EH (cell line): ENCODE results near the gene TSHZ2.

Experiments
- DNase-seq: peaks from one replicate; pipeline ENCODE4 v3.0.0-alpha.2; 2015; ENCODE audit warnings: low read depth

Gene TSHZ2

GRCh38 chr20:53168491-53168890 is 196.3 kb downstream of the TSHZ2 start:
- DNase-seq, result no peak

- no peak for DNase-seq
Measured at GRCh38 chr20:53170196-53170595, 198.0 kb downstream of the TSHZ2 start.

GRCh38 chr20:53171065-53171464 is 198.9 kb downstream of the TSHZ2 start:
- DNase-seq, result no peak

GRCh38 chr20:53174454-53174853 is 202.3 kb downstream of the TSHZ2 start:
- DNase-seq, result no peak

- DNase-seq, result no peak
Measured at GRCh38 chr20:53175135-53175780, 203.1 kb downstream of the TSHZ2 start.

GRCh38 chr20:53176134-53176533 is 204.0 kb downstream of the TSHZ2 start:
- DNase-seq, result no peak

GRCh38 chr20:53177687-53178086 is 205.5 kb downstream of the TSHZ2 start:
- DNase-seq, result no peak

GRCh38 chr20:53179749-53180148 is 207.6 kb downstream of the TSHZ2 start:
- no peak for DNase-seq

GRCh38 chr20:53180928-53181362 is 208.8 kb downstream of the TSHZ2 start:
- DNase-seq, result no peak

- DNase-seq, result no peak
Measured at GRCh38 chr20:53181866-53182376, 209.8 kb downstream of the TSHZ2 start.

GRCh38 chr20:53183181-53183580 is 211.0 kb downstream of the TSHZ2 start:
- no peak for DNase-seq

- DNase-seq, result no peak
Measured at GRCh38 chr20:53186635-53187034, 214.5 kb downstream of the TSHZ2 start.

- no peak for DNase-seq
Measured at GRCh38 chr20:53187392-53188068, 215.4 kb downstream of the TSHZ2 start.

- DNase-seq, result no peak
Measured at GRCh38 chr20:53190225-53190624, 218.1 kb downstream of the TSHZ2 start.

GRCh38 chr20:53191957-53192356 is 219.8 kb downstream of the TSHZ2 start:
- DNase-seq, result no peak

GRCh38 chr20:53194306-53195290 is 222.4 kb downstream of the TSHZ2 start:
- DNase-seq, result no peak

GRCh38 chr20:53195876-53196610 is 223.9 kb downstream of the TSHZ2 start:
- no peak for DNase-seq

GRCh38 chr20:53201588-53201987 is 229.4 kb downstream of the TSHZ2 start:
- DNase-seq, result no peak

- DNase-seq, result no peak
Measured at GRCh38 chr20:53202777-53203176, 230.6 kb downstream of the TSHZ2 start.

- DNase-seq, result no peak
Measured at GRCh38 chr20:53205046-53205445, 232.9 kb downstream of the TSHZ2 start.

- no peak for DNase-seq
Measured at GRCh38 chr20:53208110-53208832, 236.1 kb downstream of the TSHZ2 start.
